HEK293 (cell line): ENCODE results near the gene PPDPF.

Source experiments
- GLIS1 ChIP-seq: fragments of 450-650 bp; formaldehyde crosslinking; IDR thresholded peaks from 2 replicates; pipeline ENCODE4 v1.5.1; 2016; ENCODE audit warnings: missing biosample characterization, missing genetic modification characterization
- HIC1 ChIP-seq: fragments of 450-650 bp; formaldehyde crosslinking; IDR thresholded peaks from 2 replicates; pipeline ENCODE4 v1.5.1; 2016; ENCODE audit warnings: missing biosample characterization, missing genetic modification characterization
- HOXD13 ChIP-seq: sonication (generic); formaldehyde crosslinking; IDR thresholded peaks from 2 replicates; pipeline ENCODE4 v1.8.0; 2022; ENCODE audit warnings: missing genetic modification reagents, borderline replicate concordance
- KLF7 ChIP-seq: fragments of 450-650 bp; formaldehyde crosslinking; IDR thresholded peaks from 2 replicates; pipeline ENCODE4 v1.5.1; 2016; ENCODE audit warnings: missing biosample characterization, missing genetic modification characterization, borderline replicate concordance
- SP2 ChIP-seq: fragments of 450-650 bp; formaldehyde crosslinking; IDR thresholded peaks from 2 replicates; pipeline ENCODE4 v1.5.1; 2016; ENCODE audit warnings: missing biosample characterization, missing genetic modification characterization
- TSHZ1 ChIP-seq: fragments of 450-650 bp; formaldehyde crosslinking; IDR thresholded peaks from 2 replicates; pipeline ENCODE4 v1.5.1; 2016; ENCODE audit warnings: missing biosample characterization, missing genetic modification characterization, borderline replicate concordance
- ZBTB48 ChIP-seq: fragments of 450-650 bp; formaldehyde crosslinking; IDR thresholded peaks from 2 replicates; pipeline ENCODE4 v1.5.1; 2016; ENCODE audit warnings: missing biosample characterization, missing genetic modification characterization
- ZBTB49 ChIP-seq: fragments of 450-650 bp; formaldehyde crosslinking; IDR thresholded peaks from 2 replicates; pipeline ENCODE4 v1.5.1; 2016; ENCODE audit warnings: missing biosample characterization, missing genetic modification characterization, low read depth
- ZFHX2 ChIP-seq: fragments of 450-650 bp; formaldehyde crosslinking; conservative IDR thresholded peaks from 2 replicates; pipeline ENCODE4 v1.5.1; 2016; ENCODE audit warnings: missing biosample characterization, missing genetic modification characterization
- ZFP69B ChIP-seq: fragments of 450-650 bp; formaldehyde crosslinking; IDR thresholded peaks from 2 replicates; pipeline ENCODE4 v1.5.1; 2016; ENCODE audit warnings: missing biosample characterization, missing genetic modification characterization
- ZNF10 ChIP-seq: fragments of 450-650 bp; formaldehyde crosslinking; IDR thresholded peaks from 2 replicates; pipeline ENCODE4 v1.5.1; 2017; ENCODE audit warnings: missing biosample characterization, missing genetic modification characterization
- ZNF140 ChIP-seq: fragments of 450-650 bp; formaldehyde crosslinking; IDR thresholded peaks from 2 replicates; pipeline ENCODE4 v1.5.1; 2016; ENCODE audit warnings: missing biosample characterization, missing genetic modification characterization
- ZNF148 ChIP-seq: fragments of 450-650 bp; formaldehyde crosslinking; IDR thresholded peaks from 2 replicates; pipeline ENCODE4 v1.5.0; 2017; ENCODE audit warnings: missing biosample characterization, missing genetic modification characterization, borderline replicate concordance
- ZNF169 ChIP-seq: fragments of 450-650 bp; formaldehyde crosslinking; IDR thresholded peaks from 2 replicates; pipeline ENCODE4 v1.5.1; 2016; ENCODE audit warnings: missing biosample characterization, missing genetic modification characterization
- ZNF223 ChIP-seq: fragments of 450-650 bp; formaldehyde crosslinking; IDR thresholded peaks from 2 replicates; pipeline ENCODE4 v1.5.1; 2016; ENCODE audit warnings: missing biosample characterization, missing genetic modification characterization
- ZNF324 ChIP-seq: fragments of 450-650 bp; formaldehyde crosslinking; IDR thresholded peaks from 2 replicates; pipeline ENCODE4 v1.5.1; 2016; ENCODE audit warnings: missing biosample characterization, missing genetic modification characterization
- ZNF449 ChIP-seq: fragments of 450-650 bp; formaldehyde crosslinking; IDR thresholded peaks from 2 replicates; pipeline ENCODE4 v1.5.1; 2017; ENCODE audit warnings: missing biosample characterization, mild to moderate bottlenecking, missing genetic modification characterization, moderate library complexity
- ZNF518A ChIP-seq: fragments of 450-650 bp; formaldehyde crosslinking; conservative IDR thresholded peaks from 2 replicates; pipeline ENCODE4 v1.5.1; 2016; ENCODE audit warnings: low read depth, missing biosample characterization, missing genetic modification characterization
- ZNF555 ChIP-seq: fragments of 450-650 bp; formaldehyde crosslinking; conservative IDR thresholded peaks from 2 replicates; pipeline ENCODE4 v1.5.1; 2017; ENCODE audit warnings: missing biosample characterization, mild to moderate bottlenecking, missing genetic modification characterization, inconsistent platforms
- ZNF596 ChIP-seq: fragments of 450-650 bp; IDR thresholded peaks from 2 replicates; pipeline ENCODE4 v1.5.0; 2018; ENCODE audit warnings: missing biosample characterization, mild to moderate bottlenecking, missing genetic modification characterization, moderate library complexity
- ZNF768 ChIP-seq: fragments of 450-650 bp; formaldehyde crosslinking; IDR thresholded peaks from 2 replicates; pipeline ENCODE4 v1.5.1; 2018; ENCODE audit warnings: missing biosample characterization, mild to moderate bottlenecking, missing genetic modification characterization

Gene PPDPF

GRCh38 chr20:63471981-63472831 is 48.4 kb upstream of the PPDPF start, which contains the start of gene KCNQ2 (continued):
- TF ChIP-seq ZNF140 (tag by site-specific recombination) (no peak), ZFHX2 (peak; percentile 30; the same call in 1 of the 2 replicates), ZNF768 (tag by site-specific recombination) (no peak), ZNF223 (tag by site-specific recombination) (no peak), ZNF555 (tag by site-specific recombination) (no peak), HIC1 (tag by site-specific recombination) (no peak), TSHZ1 (no peak), ZNF10 (tag by site-specific recombination) (no peak), ZNF449 (tag by site-specific recombination) (peak; percentile 73), KLF7 (tag by site-specific recombination) (no peak), ZNF148 (no peak), GLIS1 (tag by site-specific recombination) (peak; percentile 64), ZFP69B (tag by site-specific recombination) (no peak), ZBTB48 (tag by site-specific recombination) (no peak), ZNF518A (no peak), ZBTB49 (tag by site-specific recombination) (no peak), ZNF596 (no peak), ZNF324 (tag by site-specific recombination) (no peak), SP2 (tag by site-specific recombination) (no peak), HOXD13 (CRISPR knock-in tag) (no peak), ZNF169 (no peak)
